ENCODE results near the gene XRRA1.
"Not testable (repeated sequence)": the region's sequence is repeated elsewhere in the genome, so short reads cannot be mapped to it uniquely, and the experiment has no call there.

XRRA1 gene

GRCh38 chr11:74971424-74971823 is 22.5 kb upstream of the XRRA1 start:
- Histone ChIP-seq H3K4me3 (ENCODE audit: low read length) (no peak overlapping the region), H3K27me3 (ENCODE audit: control insufficient read depth, insufficient read depth, low read length) (no peaks in the 10 kb centered on the region), H3K36me3 (ENCODE audit: control insufficient read depth, insufficient read depth, low read length) (peaks cover 8% of the 10 kb centered on the region), H3K4me1 (ENCODE audit: control insufficient read depth, insufficient read depth, low read length) (no peaks in the 10 kb centered on the region), H3K9ac (ENCODE audit: low read length) (no peak overlapping the region), H3K27ac (ENCODE audit: low read depth, low read length) (no peak overlapping the region)

DNA sequence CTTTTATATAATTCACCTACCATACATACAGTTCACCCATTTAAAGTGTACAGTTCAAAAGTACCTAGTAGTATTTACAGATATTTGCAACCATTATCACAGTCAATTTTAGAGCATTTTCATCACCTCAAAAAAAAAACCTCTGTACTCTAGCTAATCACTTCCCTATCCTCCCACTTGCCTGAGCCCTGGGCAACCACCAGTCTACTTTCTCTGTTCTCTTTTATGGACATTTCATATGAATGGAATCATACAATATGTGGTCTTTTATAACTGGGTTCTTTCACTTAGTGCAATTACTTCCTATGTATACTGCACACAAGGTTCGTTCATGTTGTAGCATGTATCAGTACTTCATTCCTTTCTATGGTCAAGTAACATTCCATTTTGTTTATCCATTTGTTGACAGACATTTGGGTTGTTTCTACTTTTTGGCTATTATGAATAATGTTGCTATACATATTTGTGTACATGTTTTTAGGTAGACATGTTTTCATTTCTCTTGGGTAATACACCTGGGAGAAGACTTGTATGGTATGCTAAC is 22.0 kb upstream of the XRRA1 start:
- Histone ChIP-seq H3K4me3 (ENCODE audit: low read length) (no peak overlapping the region), H3K36me3 (ENCODE audit: control insufficient read depth, insufficient read depth, low read length) (peaks cover 8% of the 10 kb centered on the region), H3K27me3 (ENCODE audit: control insufficient read depth, insufficient read depth, low read length) (no peaks in the 10 kb centered on the region), H3K9ac (ENCODE audit: low read length) (no peak overlapping the region), H3K4me1 (ENCODE audit: control insufficient read depth, insufficient read depth, low read length) (no peaks in the 10 kb centered on the region), H3K27ac (ENCODE audit: low read depth, low read length) (no peak overlapping the region)

DNA sequence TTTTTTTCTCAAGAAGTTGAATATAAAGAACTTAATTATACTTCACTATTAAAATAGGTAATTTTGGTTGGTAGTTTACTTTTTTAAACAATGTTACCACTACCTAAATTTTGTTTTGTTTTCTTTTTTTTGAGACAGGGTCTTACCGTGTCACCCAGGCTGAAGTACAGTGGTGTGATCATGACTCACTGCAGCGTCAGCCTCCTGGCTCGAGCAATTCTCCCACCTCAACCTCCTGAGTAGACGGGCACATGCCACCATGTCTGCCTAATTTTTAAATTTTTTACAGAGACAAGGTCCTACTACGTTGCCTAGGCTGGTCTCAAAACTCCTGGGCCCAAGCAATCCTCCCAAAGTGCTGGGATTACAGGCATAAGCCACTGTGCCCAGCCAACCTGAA is 17.8 kb upstream of the XRRA1 start:
- Histone ChIP-seq H3K4me3 (ENCODE audit: low read length) (no peak overlapping the region), H3K9ac (ENCODE audit: low read length) (no peak overlapping the region), H3K27ac (ENCODE audit: low read depth, low read length) (no peak overlapping the region), H3K27me3 (ENCODE audit: control insufficient read depth, insufficient read depth, low read length) (no peaks in the 10 kb centered on the region), H3K4me1 (ENCODE audit: control insufficient read depth, insufficient read depth, low read length) (no peaks in the 10 kb centered on the region), H3K36me3 (ENCODE audit: control insufficient read depth, insufficient read depth, low read length) (peaks cover 4% of the 10 kb centered on the region)

- not testable (repeated sequence) for H3K36me3 ChIP-seq (ENCODE audit: control insufficient read depth, insufficient read depth, low read length); H3K27me3 ChIP-seq (ENCODE audit: control insufficient read depth, insufficient read depth, low read length); H3K4me1 ChIP-seq (ENCODE audit: control insufficient read depth, insufficient read depth, low read length); H3K27ac ChIP-seq (ENCODE audit: low read depth, low read length); H3K4me3 ChIP-seq (ENCODE audit: low read length); H3K9ac ChIP-seq (ENCODE audit: low read length)
Measured at GRCh38 chr11:74960128-74960527, 11.2 kb upstream of the XRRA1 start.

DNA sequence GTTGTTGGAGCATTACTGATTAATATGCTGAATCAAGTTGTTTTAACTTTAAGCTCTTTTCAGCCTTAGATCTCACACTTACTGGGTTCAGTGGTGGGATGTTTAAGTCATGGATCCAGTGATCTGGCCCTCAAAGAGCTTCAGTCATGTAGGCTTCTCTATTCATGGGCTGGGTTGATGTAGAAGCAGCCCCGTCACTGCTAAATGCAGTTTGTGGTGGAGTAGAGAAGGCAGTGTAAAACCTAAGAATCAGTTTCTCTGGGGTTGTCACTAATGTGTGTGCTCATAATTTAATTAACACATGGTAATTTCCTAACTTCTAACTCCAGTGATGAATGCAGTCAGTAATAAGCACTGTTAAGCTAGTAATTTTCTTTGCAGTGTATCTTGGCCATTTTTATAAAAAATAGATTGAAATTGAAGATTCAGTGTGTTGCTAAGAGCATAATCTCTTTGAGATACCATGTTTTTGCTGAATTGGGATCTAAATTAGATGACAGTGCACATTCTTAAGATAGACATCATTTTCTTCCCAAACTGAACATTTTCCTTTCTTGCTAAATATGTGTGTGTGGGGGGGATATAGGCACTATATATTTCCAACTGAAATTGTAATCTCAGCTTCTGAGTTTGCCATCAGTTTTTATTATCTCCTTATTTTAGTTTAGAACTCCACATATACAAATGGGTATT is 9.2 kb upstream of the XRRA1 start:
- Histone ChIP-seq H3K27me3 (ENCODE audit: control insufficient read depth, insufficient read depth, low read length) (no peaks in the 10 kb centered on the region), H3K4me1 (ENCODE audit: control insufficient read depth, insufficient read depth, low read length) (no peaks in the 10 kb centered on the region), H3K36me3 (ENCODE audit: control insufficient read depth, insufficient read depth, low read length) (no peaks in the 10 kb centered on the region), H3K27ac (ENCODE audit: low read depth, low read length) (no peak overlapping the region), H3K9ac (ENCODE audit: low read length) (no peak overlapping the region), H3K4me3 (ENCODE audit: low read length) (no peak overlapping the region)

DNA sequence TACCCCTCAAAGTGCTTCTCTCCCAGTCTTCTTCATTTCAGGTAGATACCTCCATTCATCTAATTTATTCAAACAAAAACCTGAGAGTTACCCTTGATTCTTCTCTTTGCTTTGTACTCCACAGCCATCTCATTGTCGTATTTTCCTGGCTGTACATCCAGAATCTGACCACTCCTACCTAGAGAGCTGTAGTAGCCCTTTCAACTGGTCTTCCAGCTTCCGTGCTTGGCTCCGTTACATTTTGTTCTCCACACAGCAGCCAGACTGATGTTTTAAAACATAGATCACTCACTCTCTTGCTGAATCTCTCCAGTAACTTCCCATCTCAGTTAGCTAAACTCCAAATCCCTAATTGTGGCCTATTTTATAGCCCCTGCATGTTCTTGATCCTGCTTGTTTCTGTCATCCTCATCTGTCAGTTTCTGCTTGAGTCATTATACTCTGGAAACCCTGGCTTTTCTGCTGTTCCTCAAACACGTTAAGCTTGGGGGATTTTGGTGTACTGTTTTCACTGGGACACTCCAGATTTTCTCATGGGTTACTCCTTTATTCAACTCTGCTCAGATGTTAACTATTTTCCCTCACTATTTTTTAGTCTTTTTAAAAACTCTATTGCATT is 7.6 kb upstream of the XRRA1 start:
- H3K9ac ChIP-seq (ENCODE audit: low read length): no peak overlapping the region
- no peaks in the 10 kb centered on the region for H3K4me1 ChIP-seq (ENCODE audit: control insufficient read depth, insufficient read depth, low read length)
- peak overlapping the region; percentile 0 for H3K27ac ChIP-seq (ENCODE audit: low read depth, low read length)
- no peak overlapping the region for H3K4me3 ChIP-seq (ENCODE audit: low read length)
- H3K27me3 ChIP-seq (ENCODE audit: control insufficient read depth, insufficient read depth, low read length): no peaks in the 10 kb centered on the region
- H3K36me3 ChIP-seq (ENCODE audit: control insufficient read depth, insufficient read depth, low read length): no peaks in the 10 kb centered on the region

GRCh38 chr11:74954199-74954598 is 5.3 kb upstream of the XRRA1 start:
- Histone ChIP-seq H3K4me3 (ENCODE audit: low read length) (no peak overlapping the region), H3K27ac (ENCODE audit: low read depth, low read length) (no peak overlapping the region), H3K27me3 (ENCODE audit: control insufficient read depth, insufficient read depth, low read length) (no peaks in the 10 kb centered on the region), H3K4me1 (ENCODE audit: control insufficient read depth, insufficient read depth, low read length) (peaks cover 3% of the 10 kb centered on the region), H3K9ac (ENCODE audit: low read length) (no peak overlapping the region), H3K36me3 (ENCODE audit: control insufficient read depth, insufficient read depth, low read length) (no peaks in the 10 kb centered on the region)

GRCh38 chr11:74953451-74953850 is 4.6 kb upstream of the XRRA1 start:
- Histone ChIP-seq H3K27ac (ENCODE audit: low read depth, low read length) (no peak overlapping the region), H3K4me1 (ENCODE audit: control insufficient read depth, insufficient read depth, low read length) (peaks cover 3% of the 10 kb centered on the region), H3K4me3 (ENCODE audit: low read length) (no peak overlapping the region), H3K9ac (ENCODE audit: low read length) (no peak overlapping the region), H3K27me3 (ENCODE audit: control insufficient read depth, insufficient read depth, low read length) (no peaks in the 10 kb centered on the region), H3K36me3 (ENCODE audit: control insufficient read depth, insufficient read depth, low read length) (no peaks in the 10 kb centered on the region)

DNA sequence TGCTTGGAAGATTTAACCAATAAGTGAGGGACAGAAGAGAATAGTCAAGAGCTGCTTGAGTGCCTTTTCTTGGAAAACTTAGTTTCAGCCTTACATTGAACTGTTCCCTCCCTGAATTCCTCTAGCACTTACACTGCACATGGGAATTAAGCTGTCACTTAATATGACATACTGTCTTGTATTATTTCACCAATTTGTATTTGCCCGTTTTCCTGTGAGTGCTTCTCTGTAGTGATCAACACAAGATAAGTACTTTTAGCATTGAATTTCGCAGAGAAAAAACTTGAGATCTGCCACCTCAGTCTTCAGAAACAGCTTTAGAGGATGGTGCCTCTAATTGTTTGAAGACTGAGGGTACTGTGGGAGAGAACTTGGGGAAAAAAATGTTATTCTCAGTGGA is 3.9 kb upstream of the XRRA1 start:
- no peak overlapping the region for H3K4me3 ChIP-seq (ENCODE audit: low read length)
- no peaks in the 10 kb centered on the region for H3K36me3 ChIP-seq (ENCODE audit: control insufficient read depth, insufficient read depth, low read length)
- no peak overlapping the region for H3K27ac ChIP-seq (ENCODE audit: low read depth, low read length)
- H3K27me3 ChIP-seq (ENCODE audit: control insufficient read depth, insufficient read depth, low read length): no peaks in the 10 kb centered on the region
- peaks cover 3% of the 10 kb centered on the region for H3K4me1 ChIP-seq (ENCODE audit: control insufficient read depth, insufficient read depth, low read length)
- H3K9ac ChIP-seq (ENCODE audit: low read length): no peak overlapping the region

- H3K27ac ChIP-seq (ENCODE audit: low read depth, low read length): no peak overlapping the region
- no peaks in the 10 kb centered on the region for H3K36me3 ChIP-seq (ENCODE audit: control insufficient read depth, insufficient read depth, low read length)
- no peaks in the 10 kb centered on the region for H3K27me3 ChIP-seq (ENCODE audit: control insufficient read depth, insufficient read depth, low read length)
- H3K9ac ChIP-seq (ENCODE audit: low read length): no peak overlapping the region
- no peak overlapping the region for H3K4me3 ChIP-seq (ENCODE audit: low read length)
- peaks cover 3% of the 10 kb centered on the region for H3K4me1 ChIP-seq (ENCODE audit: control insufficient read depth, insufficient read depth, low read length)
Measured at GRCh38 chr11:74951226-74951625, 2.3 kb upstream of the XRRA1 start.

- Histone ChIP-seq H3K4me1 (ENCODE audit: control insufficient read depth, insufficient read depth, low read length) (peaks cover 3% of the 10 kb centered on the region), H3K27ac (ENCODE audit: low read depth, low read length) (no peak overlapping the region), H3K36me3 (ENCODE audit: control insufficient read depth, insufficient read depth, low read length) (no peaks in the 10 kb centered on the region), H3K4me3 (ENCODE audit: low read length) (peak overlapping the region; percentile 100), H3K27me3 (ENCODE audit: control insufficient read depth, insufficient read depth, low read length) (no peaks in the 10 kb centered on the region), H3K9ac (ENCODE audit: low read length) (no peak overlapping the region)
Measured at GRCh38 chr11:74950374-74950969, 1.6 kb upstream of the XRRA1 start.

- H3K27ac ChIP-seq (ENCODE audit: low read depth, low read length): peak overlapping the region; percentile 59
- H3K27me3 ChIP-seq (ENCODE audit: control insufficient read depth, insufficient read depth, low read length): no peaks in the 10 kb centered on the region
- H3K4me1 ChIP-seq (ENCODE audit: control insufficient read depth, insufficient read depth, low read length): peaks cover 3% of the 10 kb centered on the region
- peak overlapping the region; percentile 70 for H3K9ac ChIP-seq (ENCODE audit: low read length)
- H3K4me3 ChIP-seq (ENCODE audit: low read length): peak overlapping the region; percentile 100
- H3K36me3 ChIP-seq (ENCODE audit: control insufficient read depth, insufficient read depth, low read length): no peaks in the 10 kb centered on the region
Measured at GRCh38 chr11:74949753-74950137, 854 bp upstream of the XRRA1 start.

GRCh38 chr11:74948546-74948897 is 369 bp downstream of the XRRA1 start:
- peaks cover 5% of the 10 kb centered on the region for H3K36me3 ChIP-seq (ENCODE audit: control insufficient read depth, insufficient read depth, low read length)
- peak overlapping the region; percentile 76 for H3K27ac ChIP-seq (ENCODE audit: low read depth, low read length)
- H3K27me3 ChIP-seq (ENCODE audit: control insufficient read depth, insufficient read depth, low read length): no peaks in the 10 kb centered on the region
- H3K4me3 ChIP-seq (ENCODE audit: low read length): peak overlapping the region; percentile 100
- H3K9ac ChIP-seq (ENCODE audit: low read length): peak overlapping the region; percentile 74
- H3K4me1 ChIP-seq (ENCODE audit: control insufficient read depth, insufficient read depth, low read length): peaks cover 3% of the 10 kb centered on the region

All from rectal smooth muscle tissue (tissue), 1 donor.